Subcutaneous abdominal adipose tissue (tissue), 5 donors: ENCODE results near the gene IFNL1.
A peak's percentile ranks its signal among the peaks of the same experiment; 100 is the strongest.
"Not testable (repeated sequence)": the region's sequence is repeated elsewhere in the genome, so short reads cannot be mapped to it uniquely, and the experiment has no call there.

Experiments
- H3K27ac ChIP-seq: one replicate; pipeline ENCODE4 v1.7.0; 2013; ENCODE audit warnings: low read depth, mild to moderate bottlenecking, inconsistent platforms, low read length, moderate library complexity
- H3K27me3 ChIP-seq, 5 donors: one replicate each; pipeline ENCODE4 v1.7.0; 2013; ENCODE audit warnings: low read length in 5 of 5, inconsistent platforms in 1 of 5; ENCODE audit not compliant: control insufficient read depth in 5 of 5, insufficient read depth in 4 of 5
- H3K36me3 ChIP-seq, 5 donors: one replicate each; pipeline ENCODE4 v1.7.0; 2013; ENCODE audit warnings: low read length in 5 of 5; ENCODE audit not compliant: control insufficient read depth in 5 of 5, insufficient read depth in 5 of 5
- H3K4me1 ChIP-seq, 5 donors: one replicate each; pipeline ENCODE4 v1.7.0; 2013; ENCODE audit warnings: low read length in 5 of 5, mild to moderate bottlenecking in 3 of 5, moderate library complexity in 1 of 5; ENCODE audit not compliant: control insufficient read depth in 5 of 5, insufficient read depth in 5 of 5
- H3K4me3 ChIP-seq, 5 donors: one replicate each; pipeline ENCODE4 v1.7.0; 2013; ENCODE audit warnings: low read length in 5 of 5, low read depth in 1 of 5
- H3K9ac ChIP-seq, 5 donors: one replicate each; pipeline ENCODE4 v1.7.0; 2013; ENCODE audit warnings: low read length in 5 of 5, mild to moderate bottlenecking in 4 of 5, moderate library complexity in 3 of 5
- H3K9me3 ChIP-seq, 5 donors: one replicate each; pipeline ENCODE4 v1.7.0; 2013; ENCODE audit warnings: low read length in 5 of 5; ENCODE audit not compliant: control insufficient read depth in 5 of 5
- donor health status: healthy.
- donor health status: healthy.
- donor health status: healthy.
- donor health status: healthy.
- donor health status: healthy.

Gene IFNL1

DNA sequence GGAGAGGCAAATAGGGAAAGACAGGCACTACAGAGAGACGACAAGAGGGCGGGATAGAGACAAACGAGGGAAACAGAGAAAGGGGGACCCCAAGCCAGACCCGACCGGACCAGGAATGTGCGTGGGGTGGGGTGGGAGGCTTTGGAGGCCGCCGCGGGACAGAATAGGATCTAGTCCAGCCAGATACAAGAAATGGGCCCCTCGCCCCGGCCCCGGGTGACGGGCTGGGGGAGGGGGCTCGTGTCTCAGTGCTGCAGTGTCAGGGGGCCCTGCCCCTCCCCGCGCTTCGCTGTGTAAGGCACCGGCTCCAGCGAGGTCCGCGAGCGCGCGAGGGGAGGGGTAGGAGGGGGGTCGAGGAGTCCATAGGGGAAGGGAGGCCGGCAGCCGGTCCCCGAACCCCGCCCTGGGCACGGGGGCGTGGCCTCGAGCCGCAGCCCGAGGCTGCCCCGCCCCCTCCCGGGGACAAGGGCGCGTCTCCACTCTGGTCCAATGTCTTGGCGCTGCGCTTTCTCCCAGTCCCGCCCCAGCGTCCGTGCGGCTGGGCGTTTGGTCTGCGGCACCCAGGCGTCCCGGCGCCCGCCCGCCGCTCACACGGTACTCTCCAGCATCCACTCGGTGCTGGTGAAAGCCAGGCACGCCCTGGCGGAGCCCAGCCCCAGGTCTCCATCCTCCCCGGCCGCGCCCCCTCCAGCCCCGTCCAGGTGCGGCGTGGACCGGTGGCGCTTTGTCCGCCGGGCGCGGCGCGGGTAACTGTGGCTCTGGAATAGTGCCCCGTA, 11.0 kb downstream of the IFNL1 start:
- Histone ChIP-seq H3K27me3 (peaks cover 9 to 34% (median 21%) of the 10 kb centered on the region in 5 donors), H3K27ac (no peak overlapping the region), H3K36me3 (peaks cover 0 to 6% (median 0%) of the 10 kb centered on the region in 5 donors), H3K4me1 (peaks cover 0 to 13% (median 4%) of the 10 kb centered on the region in 5 donors), H3K4me3 (peak overlapping the region in 2 of 5 donors; percentile 6 to 24), H3K9ac (no peak overlapping the region), H3K9me3 (no peaks in the 10 kb centered on the region)

DNA sequence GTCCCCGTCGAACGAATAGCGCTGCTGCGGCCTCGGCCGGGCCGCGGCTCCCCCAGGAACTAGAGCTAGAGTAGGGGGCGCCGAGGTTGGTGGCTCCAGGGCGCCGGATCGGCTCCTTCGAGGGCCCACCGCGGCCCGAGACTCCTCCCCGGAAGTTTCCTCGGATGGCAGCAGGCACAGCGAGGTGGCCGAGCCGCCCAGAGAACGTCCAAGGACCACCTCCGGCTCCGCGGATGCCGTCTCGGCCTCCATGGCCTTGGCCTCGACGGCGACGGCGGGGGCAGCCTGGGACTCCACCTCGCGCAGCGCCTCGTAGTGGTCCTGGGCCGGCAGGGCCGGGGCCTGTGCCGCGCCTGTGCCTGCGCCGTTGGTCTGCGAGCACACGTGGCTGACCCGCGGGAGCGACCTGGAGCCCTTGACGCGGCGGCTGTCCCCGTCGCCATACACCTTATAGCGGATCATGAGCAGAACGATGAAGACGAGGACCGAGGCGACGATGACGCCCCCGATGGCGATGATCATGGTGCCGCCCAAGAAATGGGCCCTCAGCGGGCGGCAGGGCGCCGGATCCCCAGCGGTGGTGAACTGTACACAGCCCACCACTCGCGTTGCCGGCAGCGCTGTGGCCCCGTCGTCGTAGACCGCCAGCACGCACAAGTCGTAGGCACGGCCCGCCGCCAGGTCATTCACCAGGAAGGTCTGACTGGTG, 11.8 kb downstream of the IFNL1 start:
- no peak overlapping the region for H3K9ac ChIP-seq
- peaks cover 9 to 34% (median 21%) of the 10 kb centered on the region in 5 donors for H3K27me3 ChIP-seq
- H3K4me3 ChIP-seq = peak overlapping the region in 1 of 5 donors; percentile 24
- no peaks in the 10 kb centered on the region for H3K9me3 ChIP-seq
- H3K27ac ChIP-seq = no peak overlapping the region
- H3K4me1 ChIP-seq = peaks cover 0 to 13% (median 4%) of the 10 kb centered on the region in 5 donors
- H3K36me3 ChIP-seq = peaks cover 0 to 11% (median 0%) of the 10 kb centered on the region in 5 donors

DNA sequence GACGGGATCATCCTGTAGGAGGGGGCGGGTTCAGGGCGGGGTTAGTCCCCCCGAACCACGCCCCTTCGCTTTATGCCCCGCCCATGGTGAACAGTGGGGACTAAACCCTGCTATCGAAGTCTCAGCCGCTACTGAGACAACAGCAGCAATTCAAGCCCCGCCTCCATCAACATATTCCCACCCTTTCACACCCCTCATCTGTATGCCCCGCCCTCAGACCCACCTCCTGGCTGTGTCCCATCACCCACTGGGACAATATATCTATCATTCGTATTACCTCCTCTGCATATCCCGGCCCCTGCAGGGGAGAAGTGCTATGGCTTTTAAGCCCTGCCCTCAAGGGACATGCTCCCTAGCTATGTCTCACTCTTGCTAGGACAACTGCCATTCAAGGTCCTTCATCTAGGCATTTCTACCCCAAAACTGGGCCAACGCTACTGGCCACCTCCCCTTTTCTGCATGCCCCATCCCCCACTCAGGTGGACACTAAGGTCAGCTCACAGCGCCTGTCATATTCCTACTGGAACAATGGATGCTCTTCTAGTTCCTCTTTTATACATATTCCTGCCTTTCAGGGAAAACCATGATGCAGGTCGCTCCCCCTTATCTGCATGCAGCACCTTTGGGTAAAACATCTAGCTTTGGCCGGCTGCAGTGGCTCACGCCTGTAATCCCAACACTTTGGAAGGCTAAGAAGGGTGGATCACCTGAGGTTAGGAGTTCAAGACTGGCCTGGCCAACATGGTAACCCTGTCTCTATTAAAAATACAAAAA, 12.5 kb downstream of the IFNL1 start:
- Histone ChIP-seq H3K27ac (no peak overlapping the region), H3K9me3 (no peaks in the 10 kb centered on the region), H3K4me3 (no peak overlapping the region), H3K4me1 (peaks cover 0 to 13% (median 4%) of the 10 kb centered on the region in 5 donors), H3K9ac (no peak overlapping the region), H3K36me3 (peaks cover 0 to 17% (median 2%) of the 10 kb centered on the region in 5 donors), H3K27me3 (peaks cover 9 to 34% (median 21%) of the 10 kb centered on the region in 5 donors)

DNA sequence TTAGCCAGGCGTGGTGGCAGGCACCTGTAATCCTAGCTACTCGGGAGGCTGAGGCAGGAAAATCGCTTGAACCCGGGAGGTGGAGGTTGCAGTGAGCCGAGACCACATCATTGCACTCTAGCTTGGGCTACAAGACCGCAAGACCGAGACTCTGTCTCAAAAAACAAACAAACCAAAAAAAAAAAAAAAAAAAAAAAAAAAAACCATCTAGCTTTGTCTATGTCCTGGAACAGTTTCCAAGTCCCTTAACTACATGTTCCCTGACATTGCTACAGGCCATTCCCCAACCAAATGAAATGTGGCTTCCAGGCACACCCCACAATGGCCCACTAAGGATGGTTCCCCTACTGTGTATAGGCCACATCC, 13.1 kb downstream of the IFNL1 start:
- H3K9me3 ChIP-seq, H3K27ac ChIP-seq, H3K4me3 ChIP-seq, H3K9ac ChIP-seq: not testable (repeated sequence)
- H3K36me3 ChIP-seq = peaks cover 0 to 22% (median 7%) of the 10 kb centered on the region in 5 donors
- peaks cover 0 to 13% (median 4%) of the 10 kb centered on the region in 5 donors for H3K4me1 ChIP-seq
- peaks cover 9 to 34% (median 21%) of the 10 kb centered on the region in 5 donors for H3K27me3 ChIP-seq

DNA sequence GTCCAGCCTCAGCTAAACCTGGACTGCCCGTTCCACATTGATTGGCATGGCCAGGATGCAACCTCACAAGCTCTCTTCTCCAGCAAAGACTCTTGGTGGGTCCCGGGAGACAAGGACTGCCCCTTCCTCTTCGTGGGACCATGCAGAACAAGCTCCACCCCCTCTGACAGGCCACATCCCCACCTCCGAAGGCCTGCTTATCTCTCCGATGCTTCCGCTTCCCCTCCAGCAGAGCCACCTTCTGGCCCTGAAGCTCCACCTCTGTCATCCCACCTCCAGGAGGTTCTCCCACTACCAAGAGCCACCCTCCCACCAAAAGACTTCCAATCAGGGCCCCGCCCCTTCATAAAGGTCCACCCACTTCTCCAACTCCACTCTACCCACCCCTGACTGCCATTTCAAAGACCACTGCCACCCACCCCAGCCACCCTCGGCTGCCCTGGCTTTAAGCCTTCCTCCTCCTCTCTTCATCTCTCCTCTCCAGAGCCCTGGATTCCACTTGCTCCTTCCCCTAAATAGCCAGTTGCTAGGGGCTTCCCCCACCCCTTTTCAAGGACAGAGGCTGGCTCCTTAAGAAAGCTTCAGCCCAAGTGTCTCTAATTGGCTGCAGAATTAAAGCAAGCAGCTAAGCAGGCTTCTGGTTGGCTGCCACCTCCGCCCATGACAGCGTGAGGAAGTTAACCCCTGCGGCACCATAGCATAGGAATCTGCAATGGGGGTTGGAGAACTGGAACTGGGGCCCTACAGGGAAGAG, 14.5 kb downstream of the IFNL1 start:
- peaks cover 2 to 25% (median 11%) of the 10 kb centered on the region in 5 donors for H3K27me3 ChIP-seq
- H3K9ac ChIP-seq = no peak overlapping the region
- peaks cover 0 to 34% (median 15%) of the 10 kb centered on the region in 5 donors for H3K36me3 ChIP-seq
- no peak overlapping the region for H3K27ac ChIP-seq
- H3K9me3 ChIP-seq = no peaks in the 10 kb centered on the region
- no peak overlapping the region for H3K4me3 ChIP-seq
- H3K4me1 ChIP-seq = peaks cover 0 to 13% (median 4%) of the 10 kb centered on the region in 5 donors

DNA sequence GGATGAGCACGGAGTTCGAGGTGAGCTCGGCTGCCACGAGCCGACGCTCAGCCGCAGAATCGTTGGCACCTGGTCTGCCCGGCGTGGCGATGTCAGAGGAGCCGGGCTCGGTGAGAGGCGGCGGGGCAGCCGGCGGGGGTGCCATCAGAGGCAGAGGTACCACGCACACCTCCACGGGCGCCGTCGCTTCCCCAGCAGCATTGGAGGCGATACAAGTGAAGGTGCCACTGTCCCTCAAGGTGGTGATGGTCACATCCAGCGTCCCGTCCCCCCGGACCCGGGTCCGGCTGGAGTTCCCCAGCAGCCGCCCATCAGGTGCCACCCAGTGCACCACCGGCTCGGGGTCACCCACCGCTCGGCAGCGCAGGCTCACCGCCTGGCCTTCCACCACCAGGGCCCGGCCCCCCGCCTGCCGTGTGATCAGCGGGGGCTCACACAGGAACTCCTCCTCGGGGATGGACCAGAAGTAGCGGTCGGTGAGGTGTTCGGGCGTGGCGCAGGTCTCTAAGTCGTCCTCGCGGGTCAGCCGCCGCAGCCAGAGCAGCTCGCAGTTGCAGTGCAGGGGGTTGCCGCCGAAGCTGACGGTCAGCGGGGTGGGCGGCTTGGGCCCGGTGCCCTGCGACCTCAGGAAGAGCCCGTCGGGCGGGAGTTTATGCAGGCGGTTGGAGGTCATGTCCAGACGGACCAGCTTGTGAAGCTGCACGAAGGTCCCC, 18.0 kb downstream of the IFNL1 start:
- Histone ChIP-seq H3K9ac (no peak overlapping the region), H3K36me3 (peaks cover 0 to 34% (median 15%) of the 10 kb centered on the region in 5 donors), H3K27me3 (no peaks in the 10 kb centered on the region), H3K27ac (no peak overlapping the region), H3K4me3 (no peak overlapping the region), H3K4me1 (no peaks in the 10 kb centered on the region), H3K9me3 (no peaks in the 10 kb centered on the region)

DNA sequence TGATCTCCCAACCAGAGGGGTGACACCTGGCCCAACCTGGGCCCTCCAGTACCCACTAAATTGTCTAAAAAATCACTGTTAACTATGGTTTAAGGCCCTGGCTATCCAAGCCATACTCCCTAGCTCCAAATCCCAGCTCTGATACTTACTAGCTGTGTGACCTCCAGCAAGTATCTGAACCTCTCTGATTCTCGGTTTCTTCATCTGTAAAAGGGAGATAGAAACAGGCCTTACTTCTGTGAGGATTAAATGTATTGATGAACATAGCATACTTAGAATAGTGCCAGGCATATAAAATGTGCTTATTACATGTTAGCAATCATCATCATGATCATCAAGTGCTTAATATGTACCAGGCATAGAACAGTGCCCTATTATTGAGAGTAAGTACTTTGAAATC, 19.7 kb downstream of the IFNL1 start:
- H3K27me3 ChIP-seq = no peaks in the 10 kb centered on the region
- no peak overlapping the region for H3K4me3 ChIP-seq
- H3K9me3 ChIP-seq = no peaks in the 10 kb centered on the region

DNA sequence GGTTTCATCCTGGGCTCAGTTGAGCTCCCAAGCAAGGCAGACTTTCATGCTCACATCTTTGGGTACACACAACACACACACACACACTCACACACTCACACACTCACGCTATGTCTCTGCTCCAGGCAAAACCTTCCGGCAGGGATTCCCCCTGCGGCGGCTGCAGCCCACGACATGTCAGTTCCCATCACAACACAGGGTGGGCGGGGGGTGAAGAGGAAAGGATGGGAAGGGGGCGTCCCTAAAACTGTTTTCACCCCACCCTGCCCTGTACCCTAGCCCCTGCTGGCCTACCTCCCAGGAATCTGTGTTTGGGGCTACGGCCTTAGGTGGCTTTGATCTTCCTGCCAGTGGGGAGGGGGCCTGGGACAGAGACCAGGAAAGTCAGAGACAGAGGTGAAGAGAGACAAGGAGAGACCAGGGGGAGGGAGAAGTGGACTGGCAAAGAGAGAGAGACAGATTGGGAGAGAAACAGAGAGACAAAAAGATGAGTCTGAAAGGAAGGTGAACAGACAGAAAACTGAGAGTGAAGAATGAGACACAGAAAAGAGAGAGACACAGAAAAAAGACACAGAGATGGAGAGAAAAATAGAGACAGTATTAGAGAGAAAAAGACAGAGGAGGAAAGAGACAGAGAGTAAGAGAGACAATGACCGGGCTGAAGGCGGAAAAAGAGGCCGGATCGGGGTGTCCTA, 20.6 kb downstream of the IFNL1 start:
- Histone ChIP-seq H3K36me3 (peaks cover 0 to 31% (median 15%) of the 10 kb centered on the region in 5 donors), H3K9me3 (no peaks in the 10 kb centered on the region), H3K27me3 (no peaks in the 10 kb centered on the region), H3K27ac (no peak overlapping the region), H3K4me1 (peaks cover 0 to 13% (median 7%) of the 10 kb centered on the region in 5 donors), H3K4me3 (no peak overlapping the region), H3K9ac (no peak overlapping the region)

More for the DNA sequence above, 19.7 kb downstream of the IFNL1 start:
- peaks cover 0 to 34% (median 15%) of the 10 kb centered on the region in 5 donors for H3K36me3 ChIP-seq
- no peak overlapping the region for H3K27ac ChIP-seq
- peaks cover 0 to 12% (median 7%) of the 10 kb centered on the region in 5 donors for H3K4me1 ChIP-seq
- no peak overlapping the region for H3K9ac ChIP-seq
